NCI-H1436 (cell line): ENCODE results near the gene CTCF.

Source experiments
- DNase-seq: peaks from one replicate; lab custom pipeline; 2025; lab: John Stamatoyannopoulos, UW

The CTCF gene

GRCh38 chr16:67679935-67680897 lies 117.9 kb downstream of the CTCF start:
- no peak for DNase-seq

- DNase-seq: no peak
Measured at GRCh38 chr16:67683767-67684166, 121.4 kb downstream of the CTCF start.

GRCh38 chr16:67685388-67686112 lies 123.2 kb downstream of the CTCF start:
- DNase-seq: no peak
